ENCODE data around the gene SPATS2.

Gene SPATS2

DNA sequence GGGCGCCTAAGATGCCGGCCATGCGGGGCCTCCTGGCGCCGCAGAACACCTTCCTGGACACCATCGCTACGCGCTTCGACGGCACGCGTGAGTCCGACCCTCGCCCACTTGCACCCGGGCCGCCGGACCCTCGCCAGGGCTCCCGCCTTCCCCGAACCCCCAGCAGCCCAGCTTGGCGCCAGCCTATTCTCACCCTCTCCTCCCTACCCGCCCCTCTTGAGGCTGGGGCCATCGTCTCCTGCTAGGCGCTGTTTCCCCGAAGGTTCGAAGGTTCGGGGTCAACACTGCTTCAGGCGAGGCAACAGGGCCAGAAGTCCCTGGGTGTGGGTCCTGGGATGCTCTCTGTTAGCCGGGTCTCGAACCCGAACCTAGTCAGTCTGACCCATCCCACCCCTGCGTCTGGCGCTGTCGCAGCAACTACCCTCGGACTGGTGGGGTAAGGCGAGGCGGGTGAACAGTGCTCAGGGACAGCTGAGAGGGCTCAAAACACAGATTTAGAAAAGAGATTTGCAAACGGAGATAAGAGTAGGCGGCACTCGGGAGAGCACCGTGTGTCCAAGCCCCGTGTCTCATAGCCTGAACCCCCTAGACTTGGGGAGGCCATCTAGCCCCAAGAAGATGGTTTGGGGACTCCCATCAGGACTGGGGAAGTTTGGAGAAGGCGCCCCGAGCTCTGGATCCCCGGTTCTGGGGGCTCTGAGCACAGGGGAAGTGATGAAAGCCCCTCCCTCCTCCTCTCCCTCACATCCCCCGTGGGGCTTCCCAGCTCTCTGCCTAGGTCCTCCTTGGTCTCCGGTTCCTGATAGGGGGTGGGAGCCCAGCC, 172.4 kb downstream of the SPATS2 start:
- DNase-seq (ENCODE audit: extremely low read depth, low read depth) = no peak
- TF ChIP-seq, protein P1, sequence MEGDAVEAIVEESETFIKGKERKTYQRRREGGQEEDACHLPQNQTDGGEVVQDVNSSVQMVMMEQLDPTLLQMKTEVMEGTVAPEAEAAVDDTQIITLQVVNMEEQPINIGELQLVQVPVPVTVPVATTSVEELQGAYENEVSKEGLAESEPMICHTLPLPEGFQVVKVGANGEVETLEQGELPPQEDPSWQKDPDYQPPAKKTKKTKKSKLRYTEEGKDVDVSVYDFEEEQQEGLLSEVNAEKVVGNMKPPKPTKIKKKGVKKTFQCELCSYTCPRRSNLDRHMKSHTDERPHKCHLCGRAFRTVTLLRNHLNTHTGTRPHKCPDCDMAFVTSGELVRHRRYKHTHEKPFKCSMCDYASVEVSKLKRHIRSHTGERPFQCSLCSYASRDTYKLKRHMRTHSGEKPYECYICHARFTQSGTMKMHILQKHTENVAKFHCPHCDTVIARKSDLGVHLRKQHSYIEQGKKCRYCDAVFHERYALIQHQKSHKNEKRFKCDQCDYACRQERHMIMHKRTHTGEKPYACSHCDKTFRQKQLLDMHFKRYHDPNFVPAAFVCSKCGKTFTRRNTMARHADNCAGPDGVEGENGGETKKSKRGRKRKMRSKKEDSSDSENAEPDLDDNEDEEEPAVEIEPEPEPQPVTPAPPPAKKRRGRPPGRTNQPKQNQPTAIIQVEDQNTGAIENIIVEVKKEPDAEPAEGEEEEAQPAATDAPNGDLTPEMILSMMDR (IDR thresholded peaks at IDR 0.05; ENCODE audit: low read depth, low read length) = no peak

DNA sequence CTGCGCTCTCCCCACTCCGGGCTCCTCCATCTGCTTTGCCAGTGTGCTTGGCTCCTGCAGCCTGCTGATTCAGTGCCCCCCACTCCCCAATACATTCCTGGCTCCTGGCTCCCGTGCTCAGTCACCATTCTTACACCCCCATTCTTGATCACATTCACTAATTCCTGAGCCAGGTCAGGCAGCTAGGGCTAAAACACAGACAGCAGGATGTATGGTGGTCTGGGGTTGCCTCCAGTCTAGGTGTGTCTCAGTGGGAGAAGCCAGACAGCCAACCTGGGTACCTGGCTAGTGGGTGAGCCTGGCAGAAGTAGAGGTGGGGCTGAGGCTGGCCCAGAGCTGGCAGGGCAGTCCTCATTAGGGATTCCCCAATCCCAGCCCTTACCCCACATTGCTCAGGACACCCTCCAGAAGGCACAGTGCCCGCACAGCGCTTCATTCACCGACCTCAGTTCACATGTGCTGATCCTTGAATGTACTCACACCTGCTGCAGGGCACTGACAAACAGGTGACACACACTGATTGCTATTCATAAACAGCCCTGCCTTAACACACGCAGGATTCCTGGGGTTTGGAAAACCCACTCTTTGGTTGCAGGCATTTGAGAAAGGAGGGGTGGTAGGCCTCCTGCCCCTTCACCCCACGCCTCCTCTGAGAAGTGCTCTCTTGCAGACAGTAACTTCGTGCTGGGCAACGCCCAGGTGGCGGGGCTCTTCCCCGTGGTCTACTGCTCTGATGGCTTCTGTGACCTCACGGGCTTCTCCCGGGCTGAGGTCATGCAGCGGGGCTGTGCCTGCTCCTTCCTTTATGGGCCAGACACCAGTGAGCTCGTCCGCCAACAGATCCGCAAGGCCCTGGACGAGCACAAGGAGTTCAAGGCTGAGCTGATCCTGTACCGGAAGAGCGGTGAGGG, 173.2 kb downstream of the SPATS2 start:
- no peak for DNase-seq (ENCODE audit: extremely low read depth, low read depth)
- TF ChIP-seq, protein P1 (IDR thresholded peaks at IDR 0.05; ENCODE audit: low read depth, low read length) = no peak

DNA sequence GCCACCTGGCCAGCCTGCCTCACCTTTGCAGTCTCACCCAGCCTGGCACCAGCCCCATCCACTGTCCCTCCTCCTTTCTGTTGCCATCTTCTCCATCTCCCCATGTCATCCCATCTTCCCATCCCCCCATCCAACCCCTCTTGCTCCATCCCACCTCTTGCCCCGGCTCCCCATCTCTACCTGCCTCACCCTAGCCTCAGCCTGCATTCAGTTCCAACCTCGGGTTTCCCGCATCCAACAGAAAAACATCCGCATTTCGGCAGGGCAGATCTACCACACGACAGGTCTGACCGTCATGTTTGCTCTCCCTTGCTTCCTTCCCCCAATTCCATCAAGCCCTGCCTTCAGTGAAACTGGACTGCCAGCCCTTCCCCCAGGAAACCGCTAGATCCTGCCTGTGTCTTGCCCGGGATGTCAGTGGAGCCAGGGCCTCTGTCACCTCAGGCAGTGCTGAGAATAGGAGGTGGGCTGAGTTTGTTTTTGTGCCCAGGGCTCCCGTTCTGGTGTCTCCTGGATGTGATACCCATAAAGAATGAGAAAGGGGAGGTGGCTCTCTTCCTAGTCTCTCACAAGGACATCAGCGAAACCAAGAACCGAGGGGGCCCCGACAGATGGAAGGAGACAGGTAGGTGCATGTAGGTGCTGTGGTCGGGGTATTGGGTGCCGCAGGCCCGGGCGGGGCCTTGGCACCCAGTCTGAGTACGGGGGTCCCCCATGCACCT, 174.0 kb downstream of the SPATS2 start:
- TF ChIP-seq, protein P1 (IDR thresholded peaks at IDR 0.05; ENCODE audit: low read depth, low read length) = no peak
- DNase-seq (ENCODE audit: extremely low read depth, low read depth) = no peak

DNA sequence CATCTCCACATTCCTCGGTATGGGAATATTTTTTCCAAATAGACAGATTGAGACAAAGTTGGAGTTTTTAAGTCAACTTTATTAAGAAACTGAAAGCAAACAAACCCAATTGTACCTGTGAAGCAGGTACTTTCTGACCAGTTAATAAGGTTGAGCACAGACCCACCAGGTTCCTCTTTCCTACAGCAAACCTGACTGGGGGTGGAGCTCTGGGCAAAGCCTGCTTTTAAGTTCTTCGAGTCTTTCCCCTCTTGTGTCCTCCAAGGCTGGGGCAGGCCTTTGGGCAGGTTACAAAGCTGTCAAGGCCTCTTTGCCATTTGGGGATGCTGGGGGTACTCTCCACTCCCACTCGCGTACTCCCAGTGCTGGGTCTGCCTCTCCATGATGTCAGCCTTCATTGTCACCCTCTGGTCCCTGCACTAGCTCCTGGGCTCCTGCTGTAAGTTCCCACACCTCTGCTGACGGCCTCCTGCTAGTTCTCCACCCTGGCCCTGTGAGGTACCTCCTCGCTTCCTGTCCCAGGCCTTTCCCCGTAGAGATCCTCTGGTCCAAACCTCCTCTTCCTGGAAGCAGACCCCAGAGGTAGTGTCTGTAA, 174.7 kb downstream of the SPATS2 start:
- TF ChIP-seq, protein P1 (IDR thresholded peaks at IDR 0.05; ENCODE audit: low read depth, low read length) = no peak

DNA sequence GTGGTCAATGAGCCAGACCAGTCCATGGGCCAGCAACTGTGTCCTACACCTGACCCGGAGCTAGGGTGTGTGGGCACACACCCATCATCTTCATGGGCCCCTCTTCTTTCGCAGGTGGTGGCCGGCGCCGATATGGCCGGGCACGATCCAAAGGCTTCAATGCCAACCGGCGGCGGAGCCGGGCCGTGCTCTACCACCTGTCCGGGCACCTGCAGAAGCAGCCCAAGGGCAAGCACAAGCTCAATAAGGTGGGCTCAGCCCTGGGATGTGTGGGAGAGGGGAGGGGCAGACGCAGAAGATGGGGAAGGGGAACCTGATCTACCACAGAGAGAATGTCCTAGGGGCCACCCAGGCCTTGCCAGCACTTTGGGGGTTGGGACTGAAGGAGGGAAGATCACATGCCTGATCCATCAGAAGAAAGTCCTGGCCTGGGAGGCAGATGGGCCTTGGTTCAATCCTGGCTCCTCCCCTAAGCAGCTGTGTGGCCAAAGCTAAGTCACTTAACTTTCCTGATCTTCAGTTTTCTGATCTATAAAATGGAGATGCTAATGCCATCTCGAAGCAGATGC, 175.4 kb downstream of the SPATS2 start:
- no peak for DNase-seq (ENCODE audit: extremely low read depth, low read depth)
- TF ChIP-seq, protein P1 (IDR thresholded peaks at IDR 0.05; ENCODE audit: low read depth, low read length) = no peak

More for the DNA sequence above, 174.7 kb downstream of the SPATS2 start:
- DNase-seq (ENCODE audit: extremely low read depth, low read depth) = no peak

DNA sequence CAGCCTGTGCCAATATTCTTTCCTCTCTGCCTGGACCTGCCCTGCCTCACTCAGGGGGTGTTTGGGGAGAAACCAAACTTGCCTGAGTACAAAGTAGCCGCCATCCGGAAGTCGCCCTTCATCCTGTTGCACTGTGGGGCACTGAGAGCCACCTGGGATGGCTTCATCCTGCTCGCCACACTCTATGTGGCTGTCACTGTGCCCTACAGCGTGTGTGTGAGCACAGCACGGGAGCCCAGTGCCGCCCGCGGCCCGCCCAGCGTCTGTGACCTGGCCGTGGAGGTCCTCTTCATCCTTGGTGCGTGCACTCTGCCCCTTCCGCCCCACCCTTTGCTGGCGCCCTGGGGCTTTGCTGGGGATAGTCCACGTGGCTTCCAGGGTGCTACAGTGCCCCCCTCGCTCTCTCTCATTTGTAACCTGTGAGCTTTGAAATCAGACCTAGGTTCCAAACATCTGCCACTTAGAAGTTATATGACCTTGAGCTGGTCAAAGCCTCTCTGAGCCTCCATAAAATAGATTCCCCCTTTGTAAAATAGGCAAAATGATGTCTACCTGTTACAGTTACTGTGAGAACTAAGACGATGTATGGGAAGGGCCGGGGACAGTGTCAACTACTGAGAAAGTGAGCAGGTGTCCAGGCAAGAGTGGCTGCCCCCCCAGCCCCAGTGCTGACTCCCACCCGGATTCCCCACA, 176.1 kb downstream of the SPATS2 start:
- TF ChIP-seq, protein P1 (IDR thresholded peaks at IDR 0.05; ENCODE audit: low read depth, low read length) = no peak
- no peak for DNase-seq (ENCODE audit: extremely low read depth, low read depth)
